GM19099 (cell line): ENCODE results near the gene JPH4.

ENCODE experiments used
- POLR2A ChIP-seq: IDR thresholded peaks from 3 replicates; pipeline ENCODE4 v1.6.1; 2011; ENCODE audit warnings: low read depth; ENCODE audit not compliant: insufficient read length; ENCODE audit errors: extremely low read depth

JPH4 gene

GRCh38 chr14:23562822-23563472 is 15.6 kb downstream of the JPH4 start:
- peak; percentile 25 for TF ChIP-seq POLR2A

- TF ChIP-seq POLR2A: no peak
Observed at GRCh38 chr14:23561873-23562821, 16.4 kb downstream of the JPH4 start.

DNA sequence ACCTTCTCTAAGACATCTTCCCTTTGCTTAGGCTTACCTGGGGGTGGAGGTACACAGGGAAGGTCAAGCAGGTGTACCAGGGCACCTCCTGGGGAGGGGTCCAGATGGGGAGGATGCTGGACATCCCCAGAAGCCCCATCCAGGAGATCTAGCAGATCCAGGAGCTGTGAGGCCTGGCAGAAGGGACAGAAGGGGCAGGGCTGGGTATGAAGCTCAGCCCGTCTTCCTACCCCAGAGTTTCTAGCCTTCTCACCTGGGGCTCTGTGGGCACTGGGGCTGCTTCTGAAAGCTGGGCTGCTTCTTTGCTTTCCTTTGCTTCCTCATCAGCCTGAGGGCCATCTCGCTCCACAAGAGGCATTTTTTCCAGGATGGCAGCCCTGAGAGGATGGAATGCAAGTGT is 17.3 kb downstream of the JPH4 start:
- TF ChIP-seq POLR2A: no peak

GRCh38 chr14:23559926-23560520 is 18.6 kb downstream of the JPH4 start:
- peak; percentile 4 for TF ChIP-seq POLR2A

DNA sequence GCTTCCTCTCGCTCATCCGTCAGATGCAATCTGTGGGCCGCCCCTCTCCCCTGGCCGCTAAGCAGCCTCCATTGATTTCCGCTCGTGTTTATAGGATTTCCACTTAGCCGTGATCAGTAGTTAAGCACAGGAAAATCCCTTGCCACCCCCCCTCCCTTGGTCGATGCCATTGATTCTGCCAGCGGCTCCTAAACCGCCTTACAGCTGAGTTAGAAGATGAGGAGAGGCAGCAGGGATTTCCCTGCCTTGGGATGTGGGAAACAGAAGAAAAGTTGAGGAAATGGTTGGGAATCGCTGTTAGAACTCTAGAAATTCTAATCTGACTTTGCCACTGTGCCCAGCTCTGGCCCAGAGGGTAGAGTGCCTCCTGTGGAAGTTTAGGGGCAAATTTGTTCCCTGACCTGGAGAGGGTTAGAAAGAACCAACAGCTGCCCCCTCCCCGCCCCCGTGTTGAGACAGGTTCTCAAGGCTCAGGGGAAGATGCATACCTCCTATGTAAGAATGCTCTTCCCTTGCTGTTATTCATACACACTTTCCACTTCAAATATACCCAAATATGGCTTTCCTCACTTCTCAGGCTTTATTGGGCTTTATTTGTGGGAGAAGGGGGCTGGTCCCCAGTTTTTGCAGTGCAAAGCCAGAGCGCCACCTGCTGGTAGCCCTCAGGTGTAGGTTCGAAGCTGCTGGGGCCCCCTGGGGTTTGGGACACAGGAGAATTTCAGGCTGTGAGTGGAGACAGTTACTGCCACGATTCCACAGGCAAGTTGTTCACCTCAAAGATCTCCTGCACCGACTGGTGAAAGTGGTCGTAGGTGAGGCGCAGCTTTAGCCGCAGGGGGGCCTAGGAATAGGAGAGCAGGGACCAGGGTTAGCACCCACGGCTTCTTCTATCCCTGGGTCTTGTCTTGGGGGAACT is 19.3 kb downstream of the JPH4 start:
- TF ChIP-seq POLR2A: peak; percentile 19

- no peak for TF ChIP-seq POLR2A
Observed at GRCh38 chr14:23558346-23559009, 20.1 kb downstream of the JPH4 start.

DNA sequence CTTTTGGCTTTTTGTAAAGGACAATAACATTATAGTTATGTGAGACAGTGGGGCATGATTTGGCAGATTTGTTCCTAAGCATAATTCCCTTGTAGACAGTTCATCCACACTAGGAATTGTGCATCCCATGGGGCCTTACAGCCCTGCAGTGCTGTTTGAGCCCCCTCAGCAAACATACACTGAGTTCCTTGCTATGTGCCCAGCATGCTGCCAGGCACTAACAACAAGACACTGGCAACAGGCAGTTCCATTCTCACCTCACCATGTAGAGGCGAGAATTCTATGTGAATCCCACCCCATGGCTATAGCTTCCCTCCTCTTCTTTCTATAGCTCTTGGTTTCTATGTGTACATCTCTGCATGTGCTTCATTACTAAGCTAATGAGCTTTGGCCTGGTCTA is 20.6 kb downstream of the JPH4 start:
- TF ChIP-seq POLR2A: no peak

DNA sequence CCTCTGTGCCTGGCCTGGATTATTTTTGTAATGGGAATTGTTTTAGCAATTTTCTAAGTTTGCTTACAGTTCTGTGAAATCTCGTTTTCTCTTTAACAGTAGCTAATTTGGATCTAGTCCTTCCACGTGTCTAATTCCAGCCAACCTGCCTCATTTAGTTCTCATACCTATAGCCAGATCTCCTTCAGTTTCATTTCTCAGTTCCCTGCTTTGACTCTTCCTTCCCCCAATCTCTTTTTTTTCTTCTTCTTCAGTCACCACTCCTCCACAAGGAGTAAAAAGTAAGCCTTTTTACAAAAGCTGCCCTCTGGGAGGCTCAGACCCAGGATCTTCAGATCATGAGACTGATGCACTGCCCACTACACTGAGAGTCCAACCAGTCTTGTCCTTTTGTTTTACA is 21.1 kb downstream of the JPH4 start:
- no peak for TF ChIP-seq POLR2A

- peak; percentile 30 for TF ChIP-seq POLR2A
Observed at GRCh38 chr14:23556700-23557440, 21.7 kb downstream of the JPH4 start.

- peak; percentile 92 for TF ChIP-seq POLR2A
Observed at GRCh38 chr14:23555882-23556699, 22.5 kb downstream of the JPH4 start, which contains the start of gene THTPA. THTPA (plus strand) TSS chr14:23556271; CDS start chr14:23556758, 487 bp downstream.

GRCh38 chr14:23555533-23555881 is 23.1 kb downstream of the JPH4 start:
- no peak for TF ChIP-seq POLR2A

GRCh38 chr14:23551266-23552028 is 27.1 kb downstream of the JPH4 start, which contains the start of gene ZFHX2:
ZFHX2 (minus strand) TSS chr14:23551765; CDS start chr14:23535325, 16,440 bp downstream.
- peak; percentile 59 for TF ChIP-seq POLR2A
